Astrocyte (in vitro differentiated cells and primary cell): ENCODE data around the gene RSPH3. TPM values are rescaled to one million over a fixed set of nuclear protein-coding genes. Genes with fewer than 3 reads are reported as not detected.

Source experiments
- DNase-seq: peaks from one replicate; pipeline ENCODE4 v3.0.0-alpha.2; 2010; ENCODE audit warnings: low read depth
- FAIRE-seq: peaks from 2 replicates; lab custom pipeline; 2011; peaks lifted over from hg19 to GRCh38; lab: Jason Lieb, UNC
- H2AFZ ChIP-seq: 2 replicates; pipeline ENCODE4 v1.6.0; 2012; ENCODE audit warnings: low read depth, low read length, inconsistent platforms
- H3K27ac ChIP-seq: 2 replicates; pipeline ENCODE4 v1.5.1; 2011; ENCODE audit warnings: low read depth, low read length, inconsistent platforms
- H3K27me3 ChIP-seq: 2 replicates; pipeline ENCODE4 v1.6.0; 2011; ENCODE audit warnings: low read length, inconsistent platforms; ENCODE audit not compliant: insufficient read depth
- H3K36me3 ChIP-seq: 2 replicates; pipeline ENCODE4 v1.5.1; 2011; ENCODE audit warnings: low read length, inconsistent platforms; ENCODE audit not compliant: insufficient read depth
- H3K4me1 ChIP-seq: 2 replicates; pipeline ENCODE4 v1.5.1; 2011; ENCODE audit warnings: low read length, inconsistent platforms; ENCODE audit not compliant: insufficient read depth
- H3K4me2 ChIP-seq: 2 replicates; pipeline ENCODE4 v1.6.0; 2012; ENCODE audit warnings: low read length, inconsistent platforms
- H3K4me3 ChIP-seq: 2 replicates; pipeline ENCODE4 v1.5.1; 2011; ENCODE audit warnings: low read depth, mild to moderate bottlenecking, low read length, inconsistent platforms; ENCODE audit not compliant: insufficient read depth
- H3K79me2 ChIP-seq: 2 replicates; pipeline ENCODE4 v1.6.0; 2012; ENCODE audit warnings: mild to moderate bottlenecking, low read length, inconsistent platforms; ENCODE audit not compliant: insufficient read depth
- H3K9ac ChIP-seq: 2 replicates; pipeline ENCODE4 v1.6.0; 2012; ENCODE audit warnings: mild to moderate bottlenecking, low read length, inconsistent platforms
- H3K9me3 ChIP-seq: 2 replicates; pipeline ENCODE4 v1.5.1; 2012; ENCODE audit warnings: low read depth, mild to moderate bottlenecking, low read length, inconsistent platforms; ENCODE audit not compliant: insufficient read depth
- H4K20me1 ChIP-seq: 2 replicates; pipeline ENCODE4 v1.6.0; 2012; ENCODE audit warnings: low read length, inconsistent platforms; ENCODE audit not compliant: insufficient read depth
- H3K27ac Mint-ChIP-seq: one replicate; pipeline ENCODE4 v1.8.0; 2021; ENCODE audit warnings: mild to moderate bottlenecking, mixed read lengths; ENCODE audit not compliant: unreplicated experiment
- H3K27me3 Mint-ChIP-seq: one replicate; pipeline ENCODE4 v1.8.0; 2021; ENCODE audit warnings: low read depth, mixed read lengths; ENCODE audit not compliant: unreplicated experiment
- H3K36me3 Mint-ChIP-seq: one replicate; pipeline ENCODE4 v1.8.0; 2021; ENCODE audit warnings: low read depth, mixed read lengths; ENCODE audit not compliant: unreplicated experiment
- H3K4me1 Mint-ChIP-seq: one replicate; pipeline ENCODE4 v1.8.0; 2021; ENCODE audit warnings: low read depth, mixed read lengths; ENCODE audit not compliant: unreplicated experiment
- H3K4me3 Mint-ChIP-seq: one replicate; pipeline ENCODE4 v1.8.0; 2021; ENCODE audit warnings: mild to moderate bottlenecking, moderate library complexity, mixed read lengths; ENCODE audit not compliant: unreplicated experiment
- H3K9me3 Mint-ChIP-seq: one replicate; pipeline ENCODE4 v1.8.0; 2021; ENCODE audit warnings: mild to moderate bottlenecking, mixed read lengths; ENCODE audit not compliant: unreplicated experiment
- EZH2 ChIP-seq: IDR thresholded peaks from 2 replicates; pipeline ENCODE4 v1.6.1; 2012; ENCODE audit warnings: mild to moderate bottlenecking, low read length, inconsistent platforms; ENCODE audit not compliant: insufficient read depth
- total RNA-seq: library from RNA; stranded (reverse); gene quantifications from 2 replicates; pipeline ENCODE4 v1.2.1, GENCODE V29; 2021
- TF ChIP-seq, protein P1 (sequence below): IDR thresholded peaks from 2 replicates; pipeline ENCODE4 v1.5.1; 2011; ENCODE audit warnings: low read depth, mild to moderate bottlenecking, inconsistent platforms, low read length, moderate library complexity; ENCODE audit not compliant: insufficient read depth

The RSPH3 gene
- total RNA-seq, 1 donor from 2014 or later, result 10.2 TPM

- peaks cover 7% of the 10 kb centered on the region for H3K9me3 Mint-ChIP-seq
- H3K4me3 Mint-ChIP-seq, result no peak overlapping the region
- Histone ChIP-seq H3K4me2 (no peak overlapping the region), H3K27me3 (no peaks in the 10 kb centered on the region), H3K27ac (no peak overlapping the region), H3K9ac (no peak overlapping the region), H3K4me3 (no peak overlapping the region), H2AFZ (no peak overlapping the region), H4K20me1 (no peaks in the 10 kb centered on the region), H3K4me1 (no peaks in the 10 kb centered on the region), H3K9me3 (no peaks in the 10 kb centered on the region), H3K36me3 (no peaks in the 10 kb centered on the region), H3K79me2 (no peaks in the 10 kb centered on the region)
- no peak overlapping the region for H3K27ac Mint-ChIP-seq
- H3K36me3 Mint-ChIP-seq, result peaks cover 5% of the 10 kb centered on the region
- no peak for DNase-seq
- peaks cover 3% of the 10 kb centered on the region for H3K27me3 Mint-ChIP-seq
- no peak for TF ChIP-seq EZH2
- TF ChIP-seq, protein P1, sequence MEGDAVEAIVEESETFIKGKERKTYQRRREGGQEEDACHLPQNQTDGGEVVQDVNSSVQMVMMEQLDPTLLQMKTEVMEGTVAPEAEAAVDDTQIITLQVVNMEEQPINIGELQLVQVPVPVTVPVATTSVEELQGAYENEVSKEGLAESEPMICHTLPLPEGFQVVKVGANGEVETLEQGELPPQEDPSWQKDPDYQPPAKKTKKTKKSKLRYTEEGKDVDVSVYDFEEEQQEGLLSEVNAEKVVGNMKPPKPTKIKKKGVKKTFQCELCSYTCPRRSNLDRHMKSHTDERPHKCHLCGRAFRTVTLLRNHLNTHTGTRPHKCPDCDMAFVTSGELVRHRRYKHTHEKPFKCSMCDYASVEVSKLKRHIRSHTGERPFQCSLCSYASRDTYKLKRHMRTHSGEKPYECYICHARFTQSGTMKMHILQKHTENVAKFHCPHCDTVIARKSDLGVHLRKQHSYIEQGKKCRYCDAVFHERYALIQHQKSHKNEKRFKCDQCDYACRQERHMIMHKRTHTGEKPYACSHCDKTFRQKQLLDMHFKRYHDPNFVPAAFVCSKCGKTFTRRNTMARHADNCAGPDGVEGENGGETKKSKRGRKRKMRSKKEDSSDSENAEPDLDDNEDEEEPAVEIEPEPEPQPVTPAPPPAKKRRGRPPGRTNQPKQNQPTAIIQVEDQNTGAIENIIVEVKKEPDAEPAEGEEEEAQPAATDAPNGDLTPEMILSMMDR, result no peak
- FAIRE-seq, result no peak
- H3K4me1 Mint-ChIP-seq, result no peaks in the 10 kb centered on the region
Measured at GRCh38 chr6:159023893-159024292, 23.9 kb upstream of the RSPH3 start.

DNA sequence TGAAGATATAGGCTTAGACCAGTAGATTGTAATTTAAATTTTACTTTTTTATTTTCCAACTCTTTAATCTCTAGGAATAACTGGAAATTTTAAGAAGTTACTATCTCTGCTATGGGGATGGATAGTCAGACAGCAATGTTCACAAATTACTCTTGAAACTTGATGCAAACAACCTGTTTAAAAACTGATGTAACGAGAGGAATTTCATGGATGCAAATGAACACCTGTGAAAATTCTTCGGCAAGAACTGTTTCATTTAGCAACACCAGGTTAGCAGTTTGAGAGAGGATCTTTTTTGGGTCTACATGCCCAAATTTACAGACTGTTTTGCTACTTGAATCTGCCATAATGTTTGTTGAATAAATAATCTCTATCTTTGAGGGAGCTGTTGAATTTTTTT, 20.0 kb upstream of the RSPH3 start:
- no peaks in the 10 kb centered on the region for H3K79me2 ChIP-seq
- TF ChIP-seq EZH2, result no peak
- TF ChIP-seq, protein P1, result no peak
- Mint-ChIP-seq H3K4me1 (no peaks in the 10 kb centered on the region), H3K36me3 (no peaks in the 10 kb centered on the region), H3K27me3 (peaks cover 3% of the 10 kb centered on the region), H3K4me3 (no peak overlapping the region), H3K9me3 (peaks cover 3% of the 10 kb centered on the region), H3K27ac (no peak overlapping the region)
- H3K36me3 ChIP-seq, result no peaks in the 10 kb centered on the region
- no peaks in the 10 kb centered on the region for H3K9me3 ChIP-seq
- no peak overlapping the region for H3K4me3 ChIP-seq
- H3K27me3 ChIP-seq, result no peaks in the 10 kb centered on the region
- H2AFZ ChIP-seq, result no peak overlapping the region
- no peaks in the 10 kb centered on the region for H4K20me1 ChIP-seq
- no peak for FAIRE-seq
- H3K9ac ChIP-seq, result no peak overlapping the region
- no peak for DNase-seq
- H3K27ac ChIP-seq, result no peak overlapping the region
- H3K4me1 ChIP-seq, result no peaks in the 10 kb centered on the region
- H3K4me2 ChIP-seq, result no peak overlapping the region

GRCh38 chr6:159017757-159018559, 18.0 kb upstream of the RSPH3 start:
- DNase-seq (no peak), FAIRE-seq (no peak)
- no peak overlapping the region for H3K27ac ChIP-seq
- H3K4me1 ChIP-seq, result no peaks in the 10 kb centered on the region
- H3K4me2 ChIP-seq, result no peak overlapping the region
- H3K4me3 ChIP-seq, result no peak overlapping the region
- H3K9me3 ChIP-seq, result no peaks in the 10 kb centered on the region
- H3K79me2 ChIP-seq, result no peaks in the 10 kb centered on the region
- H3K27ac Mint-ChIP-seq, result no peak overlapping the region
- peaks cover 3% of the 10 kb centered on the region for H3K4me1 Mint-ChIP-seq
- H3K4me3 Mint-ChIP-seq, result no peak overlapping the region
- H3K27me3 Mint-ChIP-seq, result peaks cover 3% of the 10 kb centered on the region
- no peak overlapping the region for H2AFZ ChIP-seq
- H3K36me3 Mint-ChIP-seq, result no peaks in the 10 kb centered on the region
- no peak overlapping the region for H3K9ac ChIP-seq
- no peaks in the 10 kb centered on the region for H3K36me3 ChIP-seq
- no peaks in the 10 kb centered on the region for H3K9me3 Mint-ChIP-seq
- TF ChIP-seq, protein P1, result no peak
- no peak for TF ChIP-seq EZH2
- no peaks in the 10 kb centered on the region for H3K27me3 ChIP-seq
- no peaks in the 10 kb centered on the region for H4K20me1 ChIP-seq
